Glutamatergic neuron (in vitro differentiated cells): ENCODE data around the gene CTBP1. TPM values are rescaled to one million over a fixed set of nuclear protein-coding genes. Genes with fewer than 3 reads are reported as not detected.

ENCODE experiments used
- DNase-seq: peaks from one replicate; pipeline ENCODE4 v3.0.0; 2022
- H3K27ac Mint-ChIP-seq: one replicate; pipeline ENCODE4 v1.8.0; 2020; ENCODE audit warnings: mild to moderate bottlenecking, mixed read lengths, inconsistent platforms; ENCODE audit not compliant: unreplicated experiment
- H3K27me3 Mint-ChIP-seq: one replicate; pipeline ENCODE4 v1.8.0; 2020; ENCODE audit warnings: mild to moderate bottlenecking, moderate library complexity, mixed read lengths, inconsistent platforms; ENCODE audit not compliant: unreplicated experiment
- H3K36me3 Mint-ChIP-seq: one replicate; pipeline ENCODE4 v1.8.0; 2020; ENCODE audit warnings: mild to moderate bottlenecking, mixed read lengths, inconsistent platforms; ENCODE audit not compliant: unreplicated experiment
- H3K4me1 Mint-ChIP-seq: one replicate; pipeline ENCODE4 v1.8.0; 2020; ENCODE audit warnings: mild to moderate bottlenecking, low read depth, mixed read lengths, inconsistent platforms; ENCODE audit not compliant: unreplicated experiment
- H3K4me3 Mint-ChIP-seq: one replicate; pipeline ENCODE4 v1.8.0; 2020; ENCODE audit warnings: mild to moderate bottlenecking, mixed read lengths, inconsistent platforms; ENCODE audit not compliant: unreplicated experiment
- H3K9me3 Mint-ChIP-seq: one replicate; pipeline ENCODE4 v1.8.0; 2020; ENCODE audit warnings: mild to moderate bottlenecking, moderate library complexity, mixed read lengths, inconsistent platforms; ENCODE audit not compliant: unreplicated experiment
- CTCF ChIP-seq: fragments of 200-600 bp; sonication (generic); IDR thresholded peaks from one replicate; pipeline ENCODE4 v1.5.0; 2021; ENCODE audit not compliant: partially characterized antibody, unreplicated experiment
- total RNA-seq: library from RNA; stranded (reverse); fragmentation: NEBNext Ultra II Directional; extraction: Animal tissue kit (Norgen Biotek cat#: 25700); gene quantifications from one replicate; pipeline ENCODE4 v1.2.1, GENCODE V29; 2021; ENCODE audit not compliant: unreplicated experiment

Gene CTBP1
- total RNA-seq, 1 donor from 2014 or later = 302 TPM

- peaks cover 8% of the 10 kb centered on the region for H3K36me3 Mint-ChIP-seq
- H3K4me3 Mint-ChIP-seq = peak overlapping the region; percentile 96
- peaks cover 44% of the 10 kb centered on the region for H3K4me1 Mint-ChIP-seq
- peak; percentile 55 for DNase-seq
- peaks cover 31% of the 10 kb centered on the region for H3K27me3 Mint-ChIP-seq
- H3K9me3 Mint-ChIP-seq = peaks cover 29% of the 10 kb centered on the region
- H3K27ac Mint-ChIP-seq = peak overlapping the region; percentile 97
- TF ChIP-seq CTCF = no peak
Measured at GRCh38 chr4:1246901-1247863, 1.7 kb downstream of the CTBP1 start.

- Mint-ChIP-seq H3K4me1 (peaks cover 48% of the 10 kb centered on the region), H3K9me3 (peaks cover 31% of the 10 kb centered on the region), H3K4me3 (peak overlapping the region; percentile 96), H3K27ac (peak overlapping the region; percentile 97), H3K27me3 (peaks cover 32% of the 10 kb centered on the region), H3K36me3 (no peaks in the 10 kb centered on the region)
- no peak for DNase-seq
- no peak for TF ChIP-seq CTCF
Measured at GRCh38 chr4:1246111-1246881, 2.6 kb downstream of the CTBP1 start.

GRCh38 chr4:1245481-1246051, 3.4 kb downstream of the CTBP1 start:
- peak overlapping the region; percentile 96 for H3K4me3 Mint-ChIP-seq
- no peak for DNase-seq
- H3K4me1 Mint-ChIP-seq = peaks cover 45% of the 10 kb centered on the region
- H3K27ac Mint-ChIP-seq = peak overlapping the region; percentile 97
- no peaks in the 10 kb centered on the region for H3K36me3 Mint-ChIP-seq
- TF ChIP-seq CTCF = no peak
- H3K27me3 Mint-ChIP-seq = peaks cover 28% of the 10 kb centered on the region
- H3K9me3 Mint-ChIP-seq = peaks cover 33% of the 10 kb centered on the region

- H3K4me3 Mint-ChIP-seq = peak overlapping the region; percentile 72
Measured at GRCh38 chr4:1244978-1245471, 3.9 kb downstream of the CTBP1 start.

More at GRCh38 chr4:1244978-1245471, 3.9 kb downstream of the CTBP1 start:
- Mint-ChIP-seq H3K36me3 (no peaks in the 10 kb centered on the region), H3K27ac (peak overlapping the region; percentile 87), H3K4me1 (peaks cover 42% of the 10 kb centered on the region), H3K27me3 (peaks cover 26% of the 10 kb centered on the region), H3K9me3 (peaks cover 31% of the 10 kb centered on the region)
- no peak for TF ChIP-seq CTCF
- no peak for DNase-seq
